Vagina (tissue), 2 donors: ENCODE data around the gene ARMC9. TPM values are rescaled to one million over a fixed set of nuclear protein-coding genes. Genes with fewer than 3 reads are reported as not detected.

Experiments
- DNase-seq, 2 donors: peaks; one replicate each; pipeline ENCODE4 v3.0.0-alpha.2; 2017; ENCODE audit errors: extremely low spot score in 2 of 2
- H3K27ac ChIP-seq: fragments of 200-600 bp; sonication (generic); one replicate; pipeline ENCODE4 v1.5.1; 2019
- H3K27me3 ChIP-seq: fragments of 200-600 bp; sonication (generic); one replicate; pipeline ENCODE4 v1.5.1; 2019
- H3K36me3 ChIP-seq, 2 donors: fragments of 200-600 bp; sonication (generic); one replicate each; pipeline ENCODE4 v1.5.1; 2017 to 2019
- H3K4me1 ChIP-seq: fragments of 200-600 bp; sonication (generic); one replicate; pipeline ENCODE4 v1.5.1; 2019
- H3K4me3 ChIP-seq, 2 donors: fragments of 200-600 bp; sonication (generic); 1 replicate in 1 of 2; 2 replicates in 1 of 2; pipeline ENCODE4 v1.5.1; 2016 to 2019
- H3K9me3 ChIP-seq: fragments of 200-600 bp; sonication (generic); one replicate; pipeline ENCODE4 v1.5.1; 2019
- CTCF ChIP-seq, 3 experiments: fragments of 450-650 bp in 2 of 3; fragments of 200-600 bp in 1 of 3; sonication (generic) in 1 of 3; IDR thresholded peaks; one replicate each; pipeline ENCODE4 v1.5.1; 2017 to 2019; ENCODE audit warnings: antibody characterized with exemption in 3 of 3, mild to moderate bottlenecking in 2 of 3, moderate library complexity in 2 of 3
- POLR2A ChIP-seq, 2 donors: fragments of 450-650 bp; IDR thresholded peaks; one replicate each; pipeline ENCODE4 v1.6.1; 2017; ENCODE audit warnings: antibody characterized with exemption in 2 of 2, mild to moderate bottlenecking in 2 of 2, moderate library complexity in 2 of 2
- POLR2AphosphoS5 ChIP-seq, 2 donors: sonication (generic); formaldehyde crosslinking; IDR thresholded peaks; one replicate each; pipeline ENCODE4 v1.9.0; 2017; ENCODE audit warnings: antibody characterized with exemption in 2 of 2, mild to moderate bottlenecking in 2 of 2, low read depth in 1 of 2; ENCODE audit not compliant: insufficient read depth in 1 of 2
- intact Hi-C: fragments of 100-400 bp; cut with DNase I; formaldehyde crosslinking; loops from one replicate; pipeline ENCODE4 v1.15.1; 2023
- total RNA-seq: library from RNA; depleted of rRNA; stranded (reverse); fragments of >200 nt; gene quantifications from one replicate; pipeline ENCODE4 v1.2.3, GENCODE V29; 2016

The ARMC9 gene
- total RNA-seq, 1 donor from 2014 or later: 16.0 TPM

- Histone ChIP-seq H3K9me3 (no peaks in the 10 kb centered on the region), H3K27ac (no peak overlapping the region), H3K4me1 (no peaks in the 10 kb centered on the region), H3K36me3 (no peaks in the 10 kb centered on the region), H3K4me3 (no peak overlapping the region), H3K27me3 (no peaks in the 10 kb centered on the region)
- intact Hi-C loops: no loop called here
- no peak for TF ChIP-seq CTCF (IDR thresholded peaks at IDR 0.05)
- TF ChIP-seq POLR2A (IDR thresholded peaks at IDR 0.05): no peak
- no peak for TF ChIP-seq POLR2AphosphoS5 (IDR thresholded peaks at IDR 0.05; ENCODE audit: insufficient read depth in 1 of 2, low read depth in 1 of 2)
- DNase-seq: peak in 1 of 2 donors; percentile 32
Measured at GRCh38 chr2:231318954-231319353, 120.5 kb downstream of the ARMC9 start.

DNA sequence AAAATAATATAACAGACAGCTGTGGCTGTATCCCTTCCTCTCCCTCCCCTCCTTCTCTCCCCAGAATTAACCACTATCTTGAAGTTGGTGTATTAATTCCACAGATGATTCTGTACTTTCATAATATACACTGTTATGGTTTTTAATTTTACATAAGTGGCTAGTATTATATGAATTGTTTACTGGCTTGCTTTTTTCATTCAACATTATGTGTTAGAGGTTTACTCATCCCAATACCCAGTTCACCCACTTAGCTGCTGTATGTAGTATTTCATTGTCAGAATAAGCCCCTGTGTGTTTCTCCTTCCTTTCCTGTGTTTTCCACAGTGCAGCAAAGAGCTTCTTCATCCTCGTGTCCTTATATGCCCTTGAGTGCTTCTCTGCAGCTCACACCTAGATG lies 121.4 kb downstream of the ARMC9 start:
- intact Hi-C loops: no loop called here
- Histone ChIP-seq H3K4me3 (no peak overlapping the region), H3K4me1 (no peaks in the 10 kb centered on the region), H3K9me3 (no peaks in the 10 kb centered on the region), H3K27ac (no peak overlapping the region), H3K36me3 (no peaks in the 10 kb centered on the region), H3K27me3 (no peaks in the 10 kb centered on the region)
- no peak for DNase-seq
- no peak for TF ChIP-seq POLR2A (IDR thresholded peaks at IDR 0.05)
- TF ChIP-seq CTCF (IDR thresholded peaks at IDR 0.05): no peak
- no peak for TF ChIP-seq POLR2AphosphoS5 (IDR thresholded peaks at IDR 0.05; ENCODE audit: insufficient read depth in 1 of 2, low read depth in 1 of 2)

GRCh38 chr2:231321021-231321420 lies 122.6 kb downstream of the ARMC9 start:
- Histone ChIP-seq H3K4me1 (no peaks in the 10 kb centered on the region), H3K4me3 (no peak overlapping the region), H3K36me3 (no peaks in the 10 kb centered on the region), H3K27me3 (no peaks in the 10 kb centered on the region), H3K27ac (no peak overlapping the region), H3K9me3 (no peaks in the 10 kb centered on the region)
- DNase-seq: peak in 1 of 2 donors; percentile 72
- TF ChIP-seq POLR2AphosphoS5 (IDR thresholded peaks at IDR 0.05; ENCODE audit: insufficient read depth in 1 of 2, low read depth in 1 of 2) (no peak), CTCF (IDR thresholded peaks at IDR 0.05) (no peak), POLR2A (IDR thresholded peaks at IDR 0.05) (no peak)
- intact Hi-C loops: no loop called here

DNA sequence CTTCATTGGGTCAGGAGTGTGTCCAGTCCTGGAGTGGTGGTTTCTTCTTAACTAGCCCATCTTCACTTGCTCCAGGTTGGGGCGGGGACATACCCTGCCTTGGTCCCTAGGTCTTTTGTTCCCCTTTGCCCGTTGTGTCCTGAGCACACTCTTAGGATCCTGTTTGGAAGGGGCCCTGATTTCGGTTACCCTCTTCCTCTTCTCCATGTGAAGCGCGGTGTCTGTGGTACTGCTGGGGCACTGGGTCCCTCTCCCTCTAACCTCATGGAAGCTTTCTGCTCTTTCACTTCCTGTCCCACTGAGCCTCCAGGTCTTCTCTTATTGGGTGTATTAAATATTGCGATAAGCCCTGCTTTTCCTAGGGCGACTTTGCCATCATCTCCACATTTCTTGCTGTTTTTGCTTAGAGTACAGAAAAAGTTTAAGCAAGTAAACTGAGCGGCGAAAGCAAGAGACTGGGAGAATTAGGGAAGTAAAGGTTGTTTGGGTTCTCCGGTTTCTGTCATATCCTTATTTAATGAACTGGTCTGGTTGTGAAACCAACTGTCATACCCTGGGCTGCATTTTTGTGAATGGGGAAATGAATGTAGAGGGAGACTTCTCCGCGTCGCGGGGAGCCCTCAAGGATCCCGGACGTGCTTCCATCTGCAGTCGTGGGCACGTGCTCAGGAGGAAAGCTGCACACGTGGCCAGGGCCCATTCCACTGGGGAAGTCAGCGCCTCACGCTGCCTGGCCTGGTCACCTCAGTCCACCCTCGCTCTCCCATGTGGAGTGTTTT lies 123.3 kb downstream of the ARMC9 start:
- no peaks in the 10 kb centered on the region for H3K9me3 ChIP-seq
- no peak overlapping the region for H3K4me3 ChIP-seq
- TF ChIP-seq POLR2AphosphoS5 (IDR thresholded peaks at IDR 0.05; ENCODE audit: insufficient read depth in 1 of 2, low read depth in 1 of 2) (peak in 1 of 2 donors; percentile 24), POLR2A (IDR thresholded peaks at IDR 0.05) (no peak), CTCF (IDR thresholded peaks at IDR 0.05) (no peak)
- DNase-seq: no peak
- no peaks in the 10 kb centered on the region for H3K36me3 ChIP-seq
- no peak overlapping the region for H3K27ac ChIP-seq
- no peaks in the 10 kb centered on the region for H3K27me3 ChIP-seq
- intact Hi-C loops: no loop called here
- H3K4me1 ChIP-seq: no peaks in the 10 kb centered on the region

DNA sequence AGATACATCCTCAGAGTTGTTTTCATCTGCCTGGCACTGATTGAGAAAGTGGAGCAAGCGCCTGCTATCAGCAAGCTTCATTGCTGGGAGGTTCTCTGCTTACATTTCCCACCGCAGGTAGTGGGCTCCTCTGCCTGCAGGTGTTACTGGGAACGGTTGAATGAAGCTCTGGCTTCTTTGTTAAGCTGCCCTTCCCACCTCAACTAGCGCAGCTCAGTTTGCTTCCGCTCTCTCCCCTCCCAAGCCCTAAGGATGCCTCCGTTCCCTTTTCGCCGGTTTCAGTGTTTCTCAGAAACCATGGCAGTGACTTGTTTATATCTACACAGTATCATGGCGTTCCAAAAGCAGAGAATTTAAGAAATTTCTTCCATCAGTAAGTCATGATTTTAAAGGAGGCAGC lies 124.9 kb downstream of the ARMC9 start:
- intact Hi-C loops: no loop called here
- H3K4me1 ChIP-seq: no peaks in the 10 kb centered on the region
- no peak overlapping the region for H3K4me3 ChIP-seq
- TF ChIP-seq POLR2AphosphoS5 (IDR thresholded peaks at IDR 0.05; ENCODE audit: insufficient read depth in 1 of 2, low read depth in 1 of 2) (no peak), POLR2A (IDR thresholded peaks at IDR 0.05) (no peak), CTCF (IDR thresholded peaks at IDR 0.05) (no peak)
- H3K36me3 ChIP-seq: no peaks in the 10 kb centered on the region
- H3K9me3 ChIP-seq: no peaks in the 10 kb centered on the region
- H3K27me3 ChIP-seq: no peaks in the 10 kb centered on the region
- no peak for DNase-seq
- H3K27ac ChIP-seq: no peak overlapping the region
